Measurements from ENCODE around the gene USP35.

The USP35 gene, protein sequence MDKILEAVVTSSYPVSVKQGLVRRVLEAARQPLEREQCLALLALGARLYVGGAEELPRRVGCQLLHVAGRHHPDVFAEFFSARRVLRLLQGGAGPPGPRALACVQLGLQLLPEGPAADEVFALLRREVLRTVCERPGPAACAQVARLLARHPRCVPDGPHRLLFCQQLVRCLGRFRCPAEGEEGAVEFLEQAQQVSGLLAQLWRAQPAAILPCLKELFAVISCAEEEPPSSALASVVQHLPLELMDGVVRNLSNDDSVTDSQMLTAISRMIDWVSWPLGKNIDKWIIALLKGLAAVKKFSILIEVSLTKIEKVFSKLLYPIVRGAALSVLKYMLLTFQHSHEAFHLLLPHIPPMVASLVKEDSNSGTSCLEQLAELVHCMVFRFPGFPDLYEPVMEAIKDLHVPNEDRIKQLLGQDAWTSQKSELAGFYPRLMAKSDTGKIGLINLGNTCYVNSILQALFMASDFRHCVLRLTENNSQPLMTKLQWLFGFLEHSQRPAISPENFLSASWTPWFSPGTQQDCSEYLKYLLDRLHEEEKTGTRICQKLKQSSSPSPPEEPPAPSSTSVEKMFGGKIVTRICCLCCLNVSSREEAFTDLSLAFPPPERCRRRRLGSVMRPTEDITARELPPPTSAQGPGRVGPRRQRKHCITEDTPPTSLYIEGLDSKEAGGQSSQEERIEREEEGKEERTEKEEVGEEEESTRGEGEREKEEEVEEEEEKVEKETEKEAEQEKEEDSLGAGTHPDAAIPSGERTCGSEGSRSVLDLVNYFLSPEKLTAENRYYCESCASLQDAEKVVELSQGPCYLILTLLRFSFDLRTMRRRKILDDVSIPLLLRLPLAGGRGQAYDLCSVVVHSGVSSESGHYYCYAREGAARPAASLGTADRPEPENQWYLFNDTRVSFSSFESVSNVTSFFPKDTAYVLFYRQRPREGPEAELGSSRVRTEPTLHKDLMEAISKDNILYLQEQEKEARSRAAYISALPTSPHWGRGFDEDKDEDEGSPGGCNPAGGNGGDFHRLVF

GRCh38 chr11:78188286-78189173, at the start of gene USP35, which contains the start of gene KCTD21:
USP35 (plus strand) TSS chr11:78188919; CDS start chr11:78196246, 7,327 bp downstream.
KCTD21 (minus strand) TSS chr11:78188626; CDS start chr11:78174554, 14,072 bp downstream.
- DNase-seq, result peak; percentile 98

DNA sequence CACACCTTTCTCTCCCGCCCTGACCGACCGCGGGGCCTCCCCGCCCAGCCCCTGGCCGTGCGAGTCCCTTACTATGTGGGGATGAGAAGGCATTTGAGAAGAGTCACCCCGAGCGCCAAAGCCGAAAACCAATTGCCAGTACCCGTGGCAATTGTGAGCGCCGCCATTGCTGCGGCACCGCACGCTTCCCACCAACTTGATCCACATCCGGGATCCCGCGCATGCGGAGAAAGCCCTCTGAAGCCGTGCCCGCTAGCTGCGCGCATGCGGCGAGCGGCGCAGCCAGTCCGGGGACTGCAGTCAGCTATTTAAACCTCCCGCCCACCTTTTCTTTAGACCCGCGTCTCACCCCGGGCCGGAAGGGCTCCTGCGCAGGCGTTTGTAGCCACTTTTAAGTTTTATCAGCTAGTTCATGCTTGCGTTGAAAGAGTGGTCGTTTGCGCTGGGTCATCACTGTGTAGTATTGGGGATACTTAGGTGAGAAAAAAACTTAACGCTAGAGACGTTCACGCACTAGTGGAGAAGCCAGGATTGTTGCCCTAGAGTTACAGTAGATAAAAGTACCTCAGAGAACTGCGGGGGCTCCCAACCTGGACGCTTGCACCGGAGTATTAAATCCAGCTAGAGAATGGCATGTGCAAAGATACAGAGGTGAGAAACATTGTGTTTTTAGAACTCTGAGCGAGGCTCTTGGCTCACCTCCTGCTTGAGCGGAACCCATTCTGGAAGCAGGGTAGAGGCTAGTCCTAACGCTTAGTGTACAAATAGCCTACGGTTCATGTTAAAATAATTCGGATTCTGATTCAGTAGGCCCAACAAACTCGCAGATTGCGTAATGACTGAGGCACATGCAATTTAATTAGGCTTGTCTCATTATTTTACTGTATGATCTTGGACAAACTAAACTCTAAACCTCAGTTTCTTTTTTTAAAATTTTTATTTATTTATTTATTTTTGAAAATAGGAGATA, 49.0 kb upstream of the USP35 start, which contains the start of gene ALG8:
ALG8 (minus strand) TSS at position 205 of the 970 bp plus-strand sequence; CDS start at position 167, 38 bp downstream.
- DNase-seq, result peak; percentile 97

- DNase-seq, result no peak
Observed at GRCh38 chr11:78140392-78141077, 48.2 kb upstream of the USP35 start.

DNA sequence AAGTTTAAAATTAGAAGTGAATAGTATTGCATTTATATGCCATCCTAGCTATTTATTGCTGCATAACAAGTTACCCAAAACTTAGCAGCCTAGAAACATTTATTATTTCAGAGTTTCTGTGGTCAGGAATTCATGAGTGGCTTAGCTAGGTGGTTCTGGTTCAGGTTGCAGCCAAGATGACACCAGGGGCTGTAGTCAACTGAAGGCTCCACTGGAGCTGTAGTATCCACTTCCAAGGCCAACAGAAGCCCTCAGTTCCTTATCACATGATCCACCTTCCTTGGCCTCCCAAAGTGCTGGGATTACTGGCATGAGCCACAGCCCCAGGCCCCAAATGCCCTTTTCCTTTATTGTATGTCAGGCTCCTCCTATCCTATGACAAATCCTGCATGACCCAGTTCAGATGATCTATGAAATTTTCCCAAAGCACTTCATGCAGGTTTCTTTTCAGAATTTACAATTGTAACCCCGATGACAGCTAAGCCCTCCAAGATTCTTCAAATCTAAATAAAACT, 43.2 kb upstream of the USP35 start:
- DNase-seq, result no peak

- no peak for DNase-seq
Observed at GRCh38 chr11:78147807-78148206, 40.9 kb upstream of the USP35 start.

DNA sequence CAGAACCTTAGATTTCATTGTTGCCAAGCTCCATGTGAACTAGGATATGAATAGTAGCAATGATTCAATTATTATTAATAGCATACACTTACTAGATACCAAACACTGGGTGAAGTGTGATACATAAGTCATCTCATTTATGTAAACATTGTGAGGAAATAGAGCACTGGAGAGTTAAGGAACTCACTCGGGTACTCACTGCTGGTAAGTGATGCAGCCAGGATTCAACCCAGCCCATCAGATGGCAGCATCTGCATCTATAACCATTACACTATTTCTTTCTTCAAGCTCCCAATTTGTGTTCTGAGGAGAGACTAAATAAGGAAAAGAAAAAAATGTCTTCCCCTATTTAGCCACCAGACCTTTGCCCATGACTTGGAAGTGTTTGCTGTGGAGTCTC, 39.1 kb upstream of the USP35 start:
- DNase-seq, result no peak

DNA sequence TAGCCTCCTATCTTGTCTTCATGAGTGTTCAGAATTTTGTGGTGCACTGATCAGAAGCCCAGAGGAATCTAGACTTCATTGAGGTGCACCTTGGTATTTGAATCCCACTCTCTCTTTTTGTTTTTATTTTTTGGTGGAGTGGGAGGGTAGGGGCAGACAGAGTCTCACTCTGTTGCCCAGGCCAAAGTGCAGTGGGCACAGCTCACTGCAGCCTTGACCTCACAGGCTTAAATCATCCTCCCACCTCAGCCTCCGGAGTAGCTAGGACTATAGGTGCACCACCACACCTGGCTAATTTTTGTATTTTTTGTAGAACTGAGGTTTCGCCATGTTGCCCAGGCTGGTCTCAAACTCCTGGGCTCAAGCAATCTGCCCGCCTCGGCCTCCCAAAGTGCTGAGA, 38.4 kb upstream of the USP35 start:
- DNase-seq, result no peak

- DNase-seq, result no peak
Observed at GRCh38 chr11:78150754-78151153, 38.0 kb upstream of the USP35 start.

DNA sequence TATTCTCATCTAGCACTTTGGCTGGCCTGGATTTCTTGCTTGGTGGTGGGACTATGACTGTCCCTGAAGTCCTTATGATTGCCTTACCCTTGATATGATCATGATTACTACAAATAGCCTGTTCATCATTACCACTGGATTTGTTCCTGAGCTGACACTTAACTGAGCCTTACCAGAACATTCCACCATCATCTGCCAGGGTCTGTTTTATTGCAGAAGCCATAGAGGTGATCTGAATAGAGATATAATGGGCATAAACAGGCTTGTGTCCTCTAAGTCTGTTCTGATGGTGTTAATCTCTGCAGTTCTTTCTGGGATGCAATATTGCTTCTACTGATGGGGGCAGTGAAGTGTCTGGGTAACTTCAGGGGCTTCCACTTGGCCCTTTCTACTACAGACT, 36.9 kb upstream of the USP35 start:
- no peak for DNase-seq

DNA sequence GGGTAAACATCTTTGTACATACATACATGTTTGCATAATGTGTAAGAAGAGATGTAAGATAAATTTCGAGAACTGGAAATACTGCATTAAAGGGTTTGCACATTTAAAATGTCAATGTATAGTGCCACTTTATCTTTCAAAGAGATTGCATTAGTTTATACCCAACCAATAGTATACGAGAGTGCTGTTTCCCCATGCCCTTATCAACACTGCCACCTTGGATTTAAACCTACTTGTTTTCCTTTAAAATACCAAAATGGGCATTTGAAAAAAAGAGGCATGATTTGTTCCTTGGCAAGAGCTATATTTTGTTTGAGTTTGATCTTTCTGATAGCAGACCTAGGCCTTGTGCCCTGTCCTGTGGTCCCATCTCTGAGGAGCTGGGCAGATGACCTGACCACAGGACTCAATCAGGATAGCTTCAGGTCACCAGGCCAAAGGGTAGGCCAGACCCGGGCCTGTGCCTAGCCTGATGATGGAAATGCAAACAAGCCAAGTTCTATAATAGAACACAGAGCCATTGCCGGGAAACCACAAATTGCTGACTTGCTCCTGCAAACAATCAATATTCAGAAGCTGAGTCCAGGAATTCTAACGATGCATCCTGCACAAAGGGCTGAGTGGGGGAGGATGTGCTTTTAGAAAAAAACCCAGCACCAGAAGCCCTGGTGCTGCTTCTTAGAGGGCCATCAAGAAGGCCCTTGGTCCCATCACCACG, 32.4 kb upstream of the USP35 start:
- no peak for DNase-seq

GRCh38 chr11:78158987-78159652, 29.6 kb upstream of the USP35 start:
- no peak for DNase-seq

GRCh38 chr11:78160557-78160956, 28.2 kb upstream of the USP35 start:
- DNase-seq, result no peak

- no peak for DNase-seq
Observed at GRCh38 chr11:78161346-78161745, 27.4 kb upstream of the USP35 start.

- peak; percentile 62 for DNase-seq
Observed at GRCh38 chr11:78161962-78162371, 26.8 kb upstream of the USP35 start.

DNA sequence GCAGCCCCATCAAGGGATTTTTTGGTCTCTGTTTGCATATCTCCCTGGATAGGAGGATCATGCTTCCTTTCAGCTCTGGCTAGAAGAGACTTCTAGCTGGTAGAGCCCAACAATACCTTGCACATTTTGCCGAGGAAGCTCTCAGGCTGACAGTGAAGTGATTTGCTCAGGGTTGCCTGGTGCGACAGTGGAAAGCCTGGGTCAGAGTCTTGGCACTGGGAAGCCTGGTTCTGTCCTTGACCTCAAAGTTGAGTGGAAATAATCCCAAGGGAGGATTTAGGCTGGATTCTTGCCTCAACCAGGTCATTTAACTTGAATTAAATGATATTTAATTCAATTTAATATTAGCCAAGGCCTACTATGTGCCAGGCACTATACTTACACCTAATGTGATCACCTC, 24.9 kb upstream of the USP35 start:
- no peak for DNase-seq

DNA sequence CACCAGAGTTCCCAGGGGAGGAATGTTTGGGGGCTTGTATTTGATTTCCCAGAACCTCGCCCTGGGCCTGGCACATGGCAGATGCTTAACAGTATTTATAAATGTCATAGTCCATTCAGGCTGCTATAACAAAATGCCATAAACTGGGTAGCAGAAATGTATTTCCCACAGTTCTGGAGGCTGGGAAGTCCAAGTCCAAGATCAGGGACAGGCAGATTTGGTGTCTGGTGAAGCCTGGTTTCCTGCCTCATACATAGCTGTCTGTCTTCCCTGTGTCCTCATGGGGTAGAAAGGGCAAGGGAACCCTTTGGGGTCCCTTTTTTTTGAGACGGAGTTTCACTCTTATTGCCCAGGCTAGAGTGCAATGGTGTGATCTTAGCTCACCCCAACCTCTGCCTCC, 24.2 kb upstream of the USP35 start:
- DNase-seq, result no peak

DNA sequence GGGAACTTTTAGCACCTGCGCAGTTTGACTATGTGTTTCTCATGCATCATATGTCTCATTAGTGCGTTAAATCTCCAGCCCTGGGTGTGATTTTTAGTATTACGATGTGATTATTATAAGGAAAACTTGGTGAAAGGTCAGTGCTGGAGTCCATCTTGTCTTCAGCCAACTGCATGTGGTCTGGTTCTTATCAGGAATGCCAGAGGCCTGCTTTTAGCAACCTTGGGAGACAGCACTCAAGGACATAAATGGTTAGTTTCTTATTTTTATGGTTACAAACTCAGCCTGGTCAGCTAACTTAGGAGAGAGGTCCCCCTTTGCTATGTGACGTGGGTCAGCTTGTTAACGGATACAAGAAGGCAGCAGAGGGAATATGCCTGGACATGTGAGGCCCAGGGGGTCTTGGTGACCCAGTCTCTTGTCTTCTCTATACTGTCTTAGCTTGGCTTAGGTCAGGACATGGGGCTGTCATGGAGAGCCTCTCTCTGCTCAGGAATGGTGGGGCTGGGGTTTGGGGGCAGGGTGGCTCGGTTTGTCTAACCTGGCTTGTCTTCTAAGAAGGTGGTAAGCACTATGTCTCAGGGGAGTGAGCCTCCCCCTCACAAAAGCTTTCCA, 21.8 kb upstream of the USP35 start:
- DNase-seq, result no peak

All from femur (tissue), 1 donor.